ENCODE results near the gene FZD2.

FZD2 gene

GRCh38 chr17:44555099-44555498, 2.2 kb upstream of the FZD2 start:
- Mint-ChIP-seq H3K36me3 (ENCODE audit: low read depth) (peaks cover 11% of the 10 kb centered on the region), H3K4me3 (peak overlapping the region; percentile 98), H3K4me1 (peaks cover 59% of the 10 kb centered on the region), H3K9me3 (no peaks in the 10 kb centered on the region), H3K27me3 (ENCODE audit: low read depth, poor library complexity) (no peaks in the 10 kb centered on the region), H3K27ac (peak overlapping the region; percentile 100)
- no peak for DNase-seq
- TF ChIP-seq, protein P1, sequence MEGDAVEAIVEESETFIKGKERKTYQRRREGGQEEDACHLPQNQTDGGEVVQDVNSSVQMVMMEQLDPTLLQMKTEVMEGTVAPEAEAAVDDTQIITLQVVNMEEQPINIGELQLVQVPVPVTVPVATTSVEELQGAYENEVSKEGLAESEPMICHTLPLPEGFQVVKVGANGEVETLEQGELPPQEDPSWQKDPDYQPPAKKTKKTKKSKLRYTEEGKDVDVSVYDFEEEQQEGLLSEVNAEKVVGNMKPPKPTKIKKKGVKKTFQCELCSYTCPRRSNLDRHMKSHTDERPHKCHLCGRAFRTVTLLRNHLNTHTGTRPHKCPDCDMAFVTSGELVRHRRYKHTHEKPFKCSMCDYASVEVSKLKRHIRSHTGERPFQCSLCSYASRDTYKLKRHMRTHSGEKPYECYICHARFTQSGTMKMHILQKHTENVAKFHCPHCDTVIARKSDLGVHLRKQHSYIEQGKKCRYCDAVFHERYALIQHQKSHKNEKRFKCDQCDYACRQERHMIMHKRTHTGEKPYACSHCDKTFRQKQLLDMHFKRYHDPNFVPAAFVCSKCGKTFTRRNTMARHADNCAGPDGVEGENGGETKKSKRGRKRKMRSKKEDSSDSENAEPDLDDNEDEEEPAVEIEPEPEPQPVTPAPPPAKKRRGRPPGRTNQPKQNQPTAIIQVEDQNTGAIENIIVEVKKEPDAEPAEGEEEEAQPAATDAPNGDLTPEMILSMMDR (IDR thresholded peaks at IDR 0.05) = no peak

GRCh38 chr17:44556166-44556831, 985 bp upstream of the FZD2 start:
- Mint-ChIP-seq H3K36me3 (ENCODE audit: low read depth) (peaks cover 23% of the 10 kb centered on the region), H3K4me1 (peaks cover 64% of the 10 kb centered on the region), H3K27me3 (ENCODE audit: low read depth, poor library complexity) (no peaks in the 10 kb centered on the region), H3K27ac (peak overlapping the region; percentile 100), H3K9me3 (no peaks in the 10 kb centered on the region), H3K4me3 (peak overlapping the region; percentile 98)
- TF ChIP-seq, protein P1 (IDR thresholded peaks at IDR 0.05) = no peak
- DNase-seq = peak; percentile 66

- H3K27me3 Mint-ChIP-seq (ENCODE audit: low read depth, poor library complexity) = no peaks in the 10 kb centered on the region
- peaks cover 66% of the 10 kb centered on the region for H3K4me1 Mint-ChIP-seq
- peak overlapping the region; percentile 99 for H3K27ac Mint-ChIP-seq
- peak overlapping the region; percentile 98 for H3K4me3 Mint-ChIP-seq
- DNase-seq = peak; percentile 68
- TF ChIP-seq, protein P1 (IDR thresholded peaks at IDR 0.05) = no peak
- H3K9me3 Mint-ChIP-seq = peaks cover 7% of the 10 kb centered on the region
- H3K36me3 Mint-ChIP-seq (ENCODE audit: low read depth) = peaks cover 37% of the 10 kb centered on the region
Observed at GRCh38 chr17:44557651-44558285, 484 bp downstream of the FZD2 start.

DNA sequence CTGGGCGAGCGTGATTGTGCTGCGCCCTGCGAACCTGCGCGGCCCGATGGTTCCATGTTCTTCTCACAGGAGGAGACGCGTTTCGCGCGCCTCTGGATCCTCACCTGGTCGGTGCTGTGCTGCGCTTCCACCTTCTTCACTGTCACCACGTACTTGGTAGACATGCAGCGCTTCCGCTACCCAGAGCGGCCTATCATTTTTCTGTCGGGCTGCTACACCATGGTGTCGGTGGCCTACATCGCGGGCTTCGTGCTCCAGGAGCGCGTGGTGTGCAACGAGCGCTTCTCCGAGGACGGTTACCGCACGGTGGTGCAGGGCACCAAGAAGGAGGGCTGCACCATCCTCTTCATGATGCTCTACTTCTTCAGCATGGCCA, 1.0 kb downstream of the FZD2 start:
- no peaks in the 10 kb centered on the region for H3K27me3 Mint-ChIP-seq (ENCODE audit: low read depth, poor library complexity)
- H3K9me3 Mint-ChIP-seq = peaks cover 10% of the 10 kb centered on the region
- H3K27ac Mint-ChIP-seq = peak overlapping the region; percentile 99
- H3K36me3 Mint-ChIP-seq (ENCODE audit: low read depth) = peaks cover 43% of the 10 kb centered on the region
- peak; percentile 35 for DNase-seq
- H3K4me1 Mint-ChIP-seq = peaks cover 70% of the 10 kb centered on the region
- H3K4me3 Mint-ChIP-seq = peak overlapping the region; percentile 98
- TF ChIP-seq, protein P1 (IDR thresholded peaks at IDR 0.05) = no peak

GRCh38 chr17:44558710-44559633, 1.7 kb downstream of the FZD2 start:
- H3K4me1 Mint-ChIP-seq = peaks cover 74% of the 10 kb centered on the region
- peak overlapping the region; percentile 99 for H3K27ac Mint-ChIP-seq
- TF ChIP-seq, protein P1 (IDR thresholded peaks at IDR 0.05) = no peak
- peak overlapping the region; percentile 98 for H3K4me3 Mint-ChIP-seq
- H3K36me3 Mint-ChIP-seq (ENCODE audit: low read depth) = peaks cover 48% of the 10 kb centered on the region
- no peaks in the 10 kb centered on the region for H3K27me3 Mint-ChIP-seq (ENCODE audit: low read depth, poor library complexity)
- H3K9me3 Mint-ChIP-seq = peaks cover 15% of the 10 kb centered on the region
- DNase-seq = peak; percentile 43

Measured in nephron progenitor cell (in vitro differentiated cells).